Stimulated activated CD8-positive, alpha-beta memory T cell treated with anti-CD3 and anti-CD28 coated beads, Interleukin-7, amount 100 ng/mL, for 48 hours (primary cell): ENCODE measurements around the gene EHBP1.
"Not testable (repeated sequence)": the region's sequence is repeated elsewhere in the genome, so short reads cannot be mapped to it uniquely, and the experiment has no call there.

Experiments
- DNase-seq, 2 donors: peaks; one replicate each; pipeline ENCODE4 v3.0.0-alpha.2; 2020; ENCODE audit warnings: low read depth in 1 of 2; ENCODE audit errors: extremely low read depth in 1 of 2

Gene EHBP1

GRCh38 chr2:63003351-63003750 lies 297.8 kb downstream of the EHBP1 start:
- DNase-seq: no peak

DNA sequence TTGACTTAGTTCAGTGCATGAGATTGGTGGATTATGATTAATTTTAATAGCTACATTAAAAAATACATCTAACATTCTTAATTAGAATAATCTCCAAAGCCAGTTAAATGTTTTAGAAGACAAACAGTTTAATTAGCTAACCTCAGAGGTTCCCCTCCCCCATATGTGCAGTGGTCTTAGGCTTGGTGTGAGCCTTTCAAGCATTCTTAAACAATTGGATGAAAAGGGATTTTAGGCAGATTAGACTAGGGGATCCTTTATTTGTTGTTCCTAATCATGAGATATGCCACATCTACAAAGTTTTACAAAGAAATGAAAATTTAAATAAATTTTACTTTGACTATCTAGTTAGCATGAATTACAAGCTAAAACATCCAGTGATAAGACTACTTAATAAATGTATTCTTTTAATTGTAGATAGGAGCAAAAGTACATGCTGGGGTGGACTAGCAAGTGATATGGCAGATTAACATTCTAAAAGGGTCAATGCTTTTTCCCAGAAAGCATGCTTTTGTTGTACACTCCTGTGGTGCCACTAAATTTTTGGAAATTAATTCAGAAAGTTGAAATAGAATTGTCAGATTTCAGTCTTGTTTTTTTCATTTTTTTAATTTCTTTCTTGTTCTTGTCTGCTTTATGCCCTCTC lies 302.4 kb downstream of the EHBP1 start:
- no peak for DNase-seq

GRCh38 chr2:63008838-63009237 lies 303.3 kb downstream of the EHBP1 start:
- no peak for DNase-seq

GRCh38 chr2:63009490-63009889 lies 304.0 kb downstream of the EHBP1 start:
- no peak for DNase-seq

- DNase-seq: no peak
These were observed 307.0 kb downstream of the EHBP1 start for GRCh38 chr2:63012541-63012940.

DNA sequence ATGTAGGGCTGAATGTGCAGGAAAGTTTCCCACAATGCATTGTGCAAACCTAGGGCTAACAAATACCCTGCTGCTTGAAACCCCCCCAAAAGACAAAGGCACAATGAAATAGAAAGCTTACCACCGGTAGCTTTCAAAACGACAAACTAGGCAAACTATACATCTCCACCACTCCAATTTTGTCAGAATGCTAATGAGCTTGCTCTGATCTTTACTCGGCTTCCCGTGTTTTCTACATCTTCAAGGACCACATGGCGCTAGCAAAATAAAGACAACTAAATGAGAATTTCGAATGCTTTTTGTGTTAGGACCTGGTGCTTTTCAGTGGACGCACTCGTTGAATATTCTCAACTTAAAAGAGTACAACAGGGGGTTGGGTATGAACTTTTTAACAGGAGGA lies 307.9 kb downstream of the EHBP1 start:
- DNase-seq: no peak

- no peak for DNase-seq
These were observed 309.9 kb downstream of the EHBP1 start for GRCh38 chr2:63015389-63015788.

DNA sequence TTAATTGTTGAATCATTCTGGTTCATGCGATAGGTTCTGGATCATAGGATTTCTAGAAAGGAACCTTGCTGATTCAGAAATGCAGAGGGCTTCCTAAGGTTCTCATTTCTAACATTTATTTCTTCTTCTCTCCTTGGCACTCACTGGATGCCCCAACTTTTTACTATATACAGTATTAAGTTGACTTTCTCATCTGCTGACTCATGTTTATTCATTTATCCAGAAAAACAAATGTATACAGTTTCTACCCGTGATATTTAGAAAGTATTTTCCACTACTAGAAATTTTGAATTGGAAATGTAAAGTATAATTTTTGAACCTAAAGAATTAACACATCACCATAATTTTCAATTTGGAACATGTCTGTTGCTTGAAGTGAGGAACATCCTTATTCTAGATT lies 312.9 kb downstream of the EHBP1 start:
- DNase-seq: no peak

- DNase-seq: not testable (repeated sequence)
These were observed 314.2 kb downstream of the EHBP1 start for GRCh38 chr2:63019686-63020085.

DNA sequence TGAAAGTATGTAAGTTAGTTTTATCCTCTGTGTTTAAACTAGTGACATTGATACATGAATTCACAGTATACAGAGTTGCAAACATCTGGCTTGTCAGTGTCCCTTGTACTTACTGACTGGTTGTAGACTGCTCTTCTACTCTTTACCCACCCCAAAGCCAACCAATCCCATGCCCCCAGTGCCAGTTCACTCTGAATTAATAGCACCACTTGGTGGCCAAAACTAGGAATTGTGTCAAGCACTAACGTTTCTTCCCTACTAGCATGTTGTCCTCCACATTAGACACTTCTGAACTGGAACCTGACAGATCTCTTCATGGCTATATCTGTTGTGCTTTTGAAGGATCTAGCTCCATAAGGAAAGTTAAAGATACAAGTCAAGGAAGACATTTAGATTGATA lies 317.9 kb downstream of the EHBP1 start:
- no peak for DNase-seq

DNA sequence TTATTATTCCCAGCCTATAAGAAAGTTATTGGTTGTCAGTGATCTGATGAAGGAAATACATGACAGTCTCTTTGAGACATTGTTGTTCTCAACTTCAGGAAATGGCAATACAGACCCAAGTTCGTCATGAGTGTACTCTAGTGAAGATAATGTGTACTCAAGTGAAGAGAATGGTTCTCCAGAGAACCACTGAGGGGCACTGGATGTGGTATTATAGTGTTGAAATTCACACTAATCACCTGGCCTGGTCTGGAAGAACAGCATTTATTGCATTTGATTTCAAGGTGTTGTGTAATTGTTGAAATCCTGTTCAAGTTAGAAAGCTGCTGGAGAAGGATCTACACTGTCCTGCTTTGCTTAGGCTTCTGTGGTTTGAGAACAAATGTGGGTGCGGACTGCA lies 321.7 kb downstream of the EHBP1 start:
- DNase-seq: no peak

GRCh38 chr2:63029058-63029457 lies 323.5 kb downstream of the EHBP1 start:
- DNase-seq: no peak

GRCh38 chr2:63034526-63034925 lies 329.0 kb downstream of the EHBP1 start:
- no peak for DNase-seq

GRCh38 chr2:63035169-63035568 lies 329.7 kb downstream of the EHBP1 start:
- DNase-seq: no peak

- no peak for DNase-seq
These were observed 330.1 kb downstream of the EHBP1 start for GRCh38 chr2:63035660-63036059.

DNA sequence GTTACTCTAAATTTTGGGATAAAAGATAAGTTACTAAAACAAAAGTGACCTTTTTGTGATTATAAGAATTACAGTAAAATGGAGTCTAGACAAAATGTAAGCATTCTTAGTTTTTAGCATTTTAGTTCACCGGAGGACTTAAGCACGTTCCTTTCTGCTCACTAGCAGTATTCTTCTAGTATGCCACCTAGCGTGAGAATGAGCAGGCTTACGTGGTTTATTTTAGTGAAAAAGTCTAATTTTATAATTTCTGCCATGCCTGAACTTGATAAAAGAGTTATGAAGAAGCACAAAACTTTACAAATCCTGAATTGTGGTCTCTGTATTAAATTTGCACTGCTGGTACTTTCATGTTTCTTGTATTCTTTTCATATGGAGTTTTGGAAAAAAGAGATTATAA lies 332.5 kb downstream of the EHBP1 start:
- no peak for DNase-seq

DNA sequence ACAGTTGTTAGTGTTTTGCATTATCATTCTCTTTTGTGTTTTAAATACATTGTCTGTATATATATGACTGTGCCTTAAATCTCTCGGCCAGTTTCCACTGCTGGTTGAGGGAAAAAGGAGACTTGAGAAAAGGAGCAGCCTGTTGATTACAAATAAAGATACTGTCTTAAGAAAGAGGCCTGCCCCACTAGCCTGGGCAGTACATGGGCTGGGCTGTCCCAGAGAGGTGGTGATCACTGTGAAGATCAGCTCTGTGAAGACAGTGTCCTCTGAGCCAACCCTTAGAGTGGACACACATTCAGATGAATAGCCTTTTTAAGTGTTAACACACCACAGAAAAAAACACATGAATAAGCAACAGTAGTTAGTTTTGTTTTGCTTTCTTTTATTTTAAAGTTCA lies 335.1 kb downstream of the EHBP1 start:
- DNase-seq: no peak

GRCh38 chr2:63041592-63041991 lies 336.1 kb downstream of the EHBP1 start:
- no peak for DNase-seq

- no peak for DNase-seq
These were observed 339.1 kb downstream of the EHBP1 start for GRCh38 chr2:63044362-63045327.

DNA sequence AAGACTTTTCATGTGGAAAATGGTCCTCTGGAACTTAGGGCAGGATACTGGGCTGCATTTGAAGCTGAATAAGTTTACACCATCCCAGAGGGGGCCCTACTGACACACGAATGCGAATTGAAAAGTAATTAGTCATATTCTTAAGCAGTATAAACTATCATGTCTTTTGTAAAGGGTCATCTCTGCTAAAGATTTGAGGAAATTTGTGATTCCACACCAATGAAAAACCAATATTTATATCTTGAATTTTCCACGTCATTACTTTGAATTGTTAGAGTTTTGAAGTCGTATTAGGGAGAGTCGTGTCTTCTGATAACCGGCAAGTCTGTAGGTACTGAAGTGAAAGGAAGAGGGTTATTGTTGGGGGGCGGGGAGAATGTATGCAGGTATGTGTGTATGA lies 341.0 kb downstream of the EHBP1 start:
- no peak for DNase-seq

DNA sequence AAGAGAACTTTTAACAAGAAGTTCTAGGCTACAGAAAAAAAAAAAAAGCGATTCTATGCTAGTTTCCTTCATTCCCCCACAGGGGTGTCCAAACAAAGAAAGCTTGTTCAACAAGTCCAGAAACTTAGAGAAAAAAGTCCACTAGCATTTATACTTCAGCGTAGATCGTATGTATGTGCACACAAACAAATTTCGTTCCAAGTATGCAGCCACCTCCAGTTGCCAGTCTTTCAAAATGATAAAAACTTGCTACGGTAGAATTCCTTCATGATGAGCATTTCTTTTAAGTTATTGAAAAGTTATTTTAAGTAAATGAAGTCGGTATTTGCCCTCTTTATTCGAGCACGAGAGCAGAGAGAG lies 341.4 kb downstream of the EHBP1 start:
- no peak for DNase-seq
